SJCRH30 (cell line): ENCODE data around the gene CNTN4. TPM values are rescaled to one million over a fixed set of nuclear protein-coding genes. Genes with fewer than 3 reads are reported as not detected.

Experiments
- DNase-seq, 2 experiments: peaks; one replicate each; pipeline ENCODE4 v3.0.0-alpha.2; 2015 to 2020
- H3K27ac ChIP-seq: fragments of 250-450 bp; sonication (Bioruptor Pico); 2 replicates; pipeline ENCODE4 v1.5.1; 2020; ENCODE audit warnings: mild to moderate bottlenecking, moderate library complexity
- H3K27me3 ChIP-seq: fragments of 250-450 bp; sonication (Bioruptor Pico); 2 replicates; pipeline ENCODE4 v1.5.1; 2020; ENCODE audit warnings: mild to moderate bottlenecking, moderate library complexity
- H3K36me3 ChIP-seq: fragments of 250-450 bp; sonication (Bioruptor Pico); 2 replicates; pipeline ENCODE4 v1.5.1; 2020; ENCODE audit warnings: mild to moderate bottlenecking, moderate library complexity
- H3K4me1 ChIP-seq: fragments of 250-450 bp; sonication (Bioruptor Pico); 2 replicates; pipeline ENCODE4 v1.5.1; 2020; ENCODE audit warnings: mild to moderate bottlenecking, moderate library complexity
- H3K4me3 ChIP-seq: fragments of 250-450 bp; sonication (Bioruptor Pico); 2 replicates; pipeline ENCODE4 v1.5.1; 2020; ENCODE audit warnings: mild to moderate bottlenecking, moderate library complexity
- H3K9me3 ChIP-seq: fragments of 250-450 bp; sonication (Bioruptor Pico); replicated peaks from 2 replicates; pipeline ENCODE4 v1.5.1; 2020; ENCODE audit warnings: mild to moderate bottlenecking, moderate library complexity
- total RNA-seq: library from RNA; depleted of rRNA; stranded (reverse); fragments of >200 nt; shearing (Covaris generic); gene quantifications from 2 replicates; pipeline ENCODE4 v1.2.3, GENCODE V29; 2014

Gene CNTN4
- total RNA-seq, 1 experiment from 2014 or later: 7.6 TPM

GRCh38 chr3:2826036-2826435, 727.4 kb downstream of the CNTN4 start:
- H3K36me3 ChIP-seq: no peaks in the 10 kb centered on the region
- H3K9me3 ChIP-seq: no peaks in the 10 kb centered on the region
- DNase-seq: no peak
- no peaks in the 10 kb centered on the region for H3K4me1 ChIP-seq
- H3K27ac ChIP-seq: no peak overlapping the region
- no peak overlapping the region for H3K4me3 ChIP-seq
- H3K27me3 ChIP-seq: no peaks in the 10 kb centered on the region

GRCh38 chr3:2826453-2826852, 727.8 kb downstream of the CNTN4 start:
- Histone ChIP-seq H3K9me3 (no peaks in the 10 kb centered on the region), H3K27ac (no peak overlapping the region), H3K4me3 (no peak overlapping the region), H3K27me3 (no peaks in the 10 kb centered on the region), H3K4me1 (no peaks in the 10 kb centered on the region), H3K36me3 (no peaks in the 10 kb centered on the region)
- DNase-seq: no peak

GRCh38 chr3:2837239-2837638, 738.6 kb downstream of the CNTN4 start:
- H3K27me3 ChIP-seq: no peaks in the 10 kb centered on the region
- H3K36me3 ChIP-seq: no peaks in the 10 kb centered on the region
- no peak overlapping the region for H3K27ac ChIP-seq
- no peaks in the 10 kb centered on the region for H3K4me1 ChIP-seq
- no peaks in the 10 kb centered on the region for H3K9me3 ChIP-seq
- DNase-seq: no peak
- H3K4me3 ChIP-seq: no peak overlapping the region

GRCh38 chr3:2837910-2838309, 739.2 kb downstream of the CNTN4 start:
- Histone ChIP-seq H3K27ac (no peak overlapping the region), H3K4me3 (no peak overlapping the region), H3K36me3 (no peaks in the 10 kb centered on the region), H3K27me3 (no peaks in the 10 kb centered on the region), H3K9me3 (no peaks in the 10 kb centered on the region), H3K4me1 (no peaks in the 10 kb centered on the region)
- DNase-seq: no peak

- Histone ChIP-seq H3K27ac (no peak overlapping the region), H3K4me1 (no peaks in the 10 kb centered on the region), H3K36me3 (no peaks in the 10 kb centered on the region), H3K27me3 (no peaks in the 10 kb centered on the region), H3K9me3 (no peaks in the 10 kb centered on the region), H3K4me3 (no peak overlapping the region)
- DNase-seq: no peak
Measured at GRCh38 chr3:2838546-2839157, 740.0 kb downstream of the CNTN4 start.

- Histone ChIP-seq H3K4me1 (no peaks in the 10 kb centered on the region), H3K36me3 (no peaks in the 10 kb centered on the region)
- no peak for DNase-seq
Measured at GRCh38 chr3:2839876-2840275, 741.2 kb downstream of the CNTN4 start.

GRCh38 chr3:2847062-2847841, 748.6 kb downstream of the CNTN4 start:
- Histone ChIP-seq H3K4me1 (no peaks in the 10 kb centered on the region), H3K4me3 (no peak overlapping the region), H3K27ac (no peak overlapping the region), H3K36me3 (no peaks in the 10 kb centered on the region), H3K9me3 (no peaks in the 10 kb centered on the region), H3K27me3 (no peaks in the 10 kb centered on the region)
- no peak for DNase-seq

More at GRCh38 chr3:2839876-2840275, 741.2 kb downstream of the CNTN4 start:
- H3K9me3 ChIP-seq: no peaks in the 10 kb centered on the region
- H3K27me3 ChIP-seq: no peaks in the 10 kb centered on the region
- no peak overlapping the region for H3K4me3 ChIP-seq
- no peak overlapping the region for H3K27ac ChIP-seq

- Histone ChIP-seq H3K36me3 (no peaks in the 10 kb centered on the region), H3K4me1 (no peaks in the 10 kb centered on the region), H3K4me3 (no peak overlapping the region), H3K27me3 (no peaks in the 10 kb centered on the region), H3K9me3 (no peaks in the 10 kb centered on the region), H3K27ac (no peak overlapping the region)
- DNase-seq: no peak
Measured at GRCh38 chr3:2849092-2849491, 750.4 kb downstream of the CNTN4 start.

- Histone ChIP-seq H3K9me3 (no peaks in the 10 kb centered on the region), H3K4me3 (no peak overlapping the region), H3K27me3 (no peaks in the 10 kb centered on the region), H3K4me1 (no peaks in the 10 kb centered on the region), H3K27ac (no peak overlapping the region), H3K36me3 (no peaks in the 10 kb centered on the region)
- DNase-seq: no peak
Measured at GRCh38 chr3:2850701-2851100, 752.0 kb downstream of the CNTN4 start.

- Histone ChIP-seq H3K27ac (no peak overlapping the region), H3K4me1 (no peaks in the 10 kb centered on the region), H3K27me3 (no peaks in the 10 kb centered on the region), H3K9me3 (no peaks in the 10 kb centered on the region), H3K4me3 (no peak overlapping the region), H3K36me3 (no peaks in the 10 kb centered on the region)
- DNase-seq: no peak
Measured at GRCh38 chr3:2851361-2851760, 752.7 kb downstream of the CNTN4 start.

GRCh38 chr3:2851835-2852234, 753.2 kb downstream of the CNTN4 start:
- Histone ChIP-seq H3K27ac (no peak overlapping the region), H3K4me1 (no peaks in the 10 kb centered on the region), H3K4me3 (no peak overlapping the region)

GRCh38 chr3:2853651-2854050, 755.0 kb downstream of the CNTN4 start:
- H3K9me3 ChIP-seq: no peaks in the 10 kb centered on the region
- no peak overlapping the region for H3K27ac ChIP-seq
- no peak for DNase-seq
- no peaks in the 10 kb centered on the region for H3K4me1 ChIP-seq
- no peak overlapping the region for H3K4me3 ChIP-seq
- no peaks in the 10 kb centered on the region for H3K27me3 ChIP-seq
- H3K36me3 ChIP-seq: no peaks in the 10 kb centered on the region

More at GRCh38 chr3:2851835-2852234, 753.2 kb downstream of the CNTN4 start:
- Histone ChIP-seq H3K9me3 (no peaks in the 10 kb centered on the region), H3K36me3 (no peaks in the 10 kb centered on the region), H3K27me3 (no peaks in the 10 kb centered on the region)
- DNase-seq: no peak

- H3K4me1 ChIP-seq: no peaks in the 10 kb centered on the region
- no peak for DNase-seq
Measured at GRCh38 chr3:2856138-2857133, 757.8 kb downstream of the CNTN4 start.

GRCh38 chr3:2860626-2861025, 762.0 kb downstream of the CNTN4 start:
- Histone ChIP-seq H3K9me3 (no peaks in the 10 kb centered on the region), H3K36me3 (no peaks in the 10 kb centered on the region), H3K27ac (no peak overlapping the region), H3K4me3 (no peak overlapping the region), H3K4me1 (no peaks in the 10 kb centered on the region), H3K27me3 (no peaks in the 10 kb centered on the region)
- DNase-seq: no peak

More at GRCh38 chr3:2856138-2857133, 757.8 kb downstream of the CNTN4 start:
- H3K4me3 ChIP-seq: no peak overlapping the region
- H3K36me3 ChIP-seq: no peaks in the 10 kb centered on the region
- no peak overlapping the region for H3K27ac ChIP-seq
- no peaks in the 10 kb centered on the region for H3K9me3 ChIP-seq
- H3K27me3 ChIP-seq: no peaks in the 10 kb centered on the region

GRCh38 chr3:2861120-2861519, 762.5 kb downstream of the CNTN4 start:
- Histone ChIP-seq H3K27me3 (no peaks in the 10 kb centered on the region), H3K9me3 (no peaks in the 10 kb centered on the region), H3K4me1 (no peaks in the 10 kb centered on the region), H3K4me3 (no peak overlapping the region), H3K27ac (no peak overlapping the region), H3K36me3 (no peaks in the 10 kb centered on the region)
- no peak for DNase-seq
